Activated naive CD4-positive, alpha-beta T cell treated with anti-CD3 and anti-CD28 coated beads, Interleukin-2, amount 50 U/mL, for 16 hours (primary cell): ENCODE data around the gene AGAP1.
"Not testable (repeated sequence)": the region's sequence is repeated elsewhere in the genome, so short reads cannot be mapped to it uniquely, and the experiment has no call there.

ENCODE experiments used
- DNase-seq: peaks from one replicate; pipeline ENCODE4 v3.0.0-alpha.2; 2020

The AGAP1 gene

DNA sequence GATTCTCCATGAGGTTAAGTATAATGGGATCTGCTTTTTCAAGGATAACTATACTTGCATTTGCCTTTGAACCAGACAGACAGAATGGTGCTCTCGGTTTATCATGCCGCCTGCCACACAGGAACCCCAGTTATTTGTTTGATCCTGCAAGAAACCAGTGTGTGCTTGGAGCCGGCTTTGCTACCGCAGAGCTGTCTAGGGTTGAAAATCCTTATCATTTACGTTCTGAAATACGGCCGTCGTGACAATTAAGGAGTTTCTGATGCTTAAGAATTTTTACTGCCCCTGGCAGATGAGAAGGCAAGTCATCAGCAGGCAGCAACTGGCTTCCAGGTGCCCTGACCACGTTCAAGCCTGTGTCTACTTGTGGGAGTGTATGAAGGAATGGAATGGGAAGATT lies 562.3 kb downstream of the AGAP1 start:
- no peak for DNase-seq

DNA sequence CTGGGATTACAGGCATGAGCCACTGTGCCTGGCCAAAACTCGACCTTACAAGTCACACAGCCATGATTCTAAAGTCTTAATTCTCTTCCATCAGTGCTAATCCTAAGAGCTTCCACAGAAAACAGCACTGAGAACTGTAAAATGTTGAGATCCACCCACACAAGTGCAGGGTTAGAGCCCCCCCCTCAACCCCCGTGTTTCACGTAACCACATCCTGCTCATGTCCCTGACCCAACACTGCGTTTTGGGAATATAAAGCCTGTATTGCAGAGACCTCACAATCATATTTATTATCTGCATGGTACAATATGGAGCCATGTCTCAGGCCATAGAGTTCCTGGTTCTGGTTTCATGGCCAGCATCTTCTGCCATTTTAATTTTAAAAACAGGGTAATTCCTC lies 563.5 kb downstream of the AGAP1 start:
- DNase-seq, result no peak

DNA sequence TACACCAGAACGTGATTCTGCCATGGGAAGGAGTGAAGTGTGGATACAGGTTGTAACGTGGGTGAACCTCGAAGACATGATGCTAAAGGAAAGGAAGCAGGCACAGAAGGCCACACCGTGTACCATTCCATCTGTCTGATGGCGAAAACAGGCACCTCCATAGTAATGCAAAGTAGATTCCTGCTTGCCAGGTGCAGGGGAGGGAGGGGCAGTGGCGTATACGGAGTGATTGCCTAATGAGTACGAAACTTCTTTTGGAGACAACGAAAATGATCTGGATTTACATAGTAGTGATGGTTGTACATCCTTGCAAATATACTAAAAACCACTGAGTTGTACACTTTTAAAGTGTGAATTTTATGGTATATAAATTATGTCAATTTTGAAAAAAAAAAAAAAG lies 567.7 kb downstream of the AGAP1 start:
- DNase-seq, result no peak

DNA sequence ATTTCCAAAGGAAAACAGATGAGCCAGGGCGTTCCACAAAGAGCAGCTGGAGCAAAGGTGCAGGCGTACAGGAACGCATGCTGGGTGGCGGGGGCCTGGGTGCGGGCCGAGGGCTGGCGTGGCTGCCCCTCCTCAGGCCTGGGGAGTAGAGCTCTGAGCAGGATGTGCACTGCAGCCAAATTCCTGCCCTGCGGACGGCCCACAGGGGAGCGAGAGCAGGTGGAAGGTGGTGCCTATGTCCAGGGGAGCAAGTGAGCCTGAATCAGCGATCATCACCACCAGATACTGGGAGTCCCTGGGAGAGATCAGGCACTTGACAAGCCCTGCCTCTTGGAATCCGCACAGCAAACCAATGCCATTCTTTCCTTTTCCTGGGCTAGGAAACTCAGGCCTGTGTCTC lies 568.1 kb downstream of the AGAP1 start:
- no peak for DNase-seq

DNA sequence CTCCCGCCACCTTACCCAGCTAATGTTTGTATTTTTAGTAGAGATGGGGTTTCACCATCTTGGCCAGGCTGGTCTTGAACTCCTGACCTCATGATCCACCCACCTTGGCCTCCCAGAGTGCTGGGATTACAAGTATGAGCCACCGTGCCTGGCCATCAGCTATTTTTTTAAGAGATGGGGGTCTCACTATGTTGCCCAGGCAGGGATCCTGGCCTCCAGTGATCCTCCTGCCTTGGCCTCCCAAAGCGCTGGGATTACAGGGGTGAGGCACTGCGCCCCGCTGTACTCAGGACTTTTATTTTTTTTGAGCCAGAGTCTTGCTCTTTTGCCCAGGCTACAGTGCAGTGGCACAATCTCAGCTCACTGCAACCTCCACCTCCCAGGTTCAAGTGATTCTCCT lies 569.0 kb downstream of the AGAP1 start:
- DNase-seq, result not testable (repeated sequence)

DNA sequence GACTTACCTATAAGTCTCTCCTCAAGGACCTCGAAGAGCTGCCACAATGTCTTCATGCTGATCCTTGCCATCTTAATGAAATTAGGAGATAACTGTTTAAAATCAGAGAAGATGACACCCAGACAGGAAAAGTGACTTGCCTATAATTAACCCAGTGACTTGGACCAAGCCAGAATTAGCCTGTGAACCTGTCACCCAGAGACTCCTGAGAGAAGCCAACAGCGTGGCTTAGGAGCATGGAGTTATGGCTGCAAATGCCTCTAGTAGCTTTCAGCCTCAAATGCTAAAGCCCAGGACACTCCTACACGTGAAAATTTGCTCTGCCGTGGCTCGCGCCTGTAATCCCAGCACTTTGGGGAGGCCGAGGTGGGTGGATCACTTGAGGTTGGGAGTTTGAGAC lies 570.2 kb downstream of the AGAP1 start:
- DNase-seq, result no peak

DNA sequence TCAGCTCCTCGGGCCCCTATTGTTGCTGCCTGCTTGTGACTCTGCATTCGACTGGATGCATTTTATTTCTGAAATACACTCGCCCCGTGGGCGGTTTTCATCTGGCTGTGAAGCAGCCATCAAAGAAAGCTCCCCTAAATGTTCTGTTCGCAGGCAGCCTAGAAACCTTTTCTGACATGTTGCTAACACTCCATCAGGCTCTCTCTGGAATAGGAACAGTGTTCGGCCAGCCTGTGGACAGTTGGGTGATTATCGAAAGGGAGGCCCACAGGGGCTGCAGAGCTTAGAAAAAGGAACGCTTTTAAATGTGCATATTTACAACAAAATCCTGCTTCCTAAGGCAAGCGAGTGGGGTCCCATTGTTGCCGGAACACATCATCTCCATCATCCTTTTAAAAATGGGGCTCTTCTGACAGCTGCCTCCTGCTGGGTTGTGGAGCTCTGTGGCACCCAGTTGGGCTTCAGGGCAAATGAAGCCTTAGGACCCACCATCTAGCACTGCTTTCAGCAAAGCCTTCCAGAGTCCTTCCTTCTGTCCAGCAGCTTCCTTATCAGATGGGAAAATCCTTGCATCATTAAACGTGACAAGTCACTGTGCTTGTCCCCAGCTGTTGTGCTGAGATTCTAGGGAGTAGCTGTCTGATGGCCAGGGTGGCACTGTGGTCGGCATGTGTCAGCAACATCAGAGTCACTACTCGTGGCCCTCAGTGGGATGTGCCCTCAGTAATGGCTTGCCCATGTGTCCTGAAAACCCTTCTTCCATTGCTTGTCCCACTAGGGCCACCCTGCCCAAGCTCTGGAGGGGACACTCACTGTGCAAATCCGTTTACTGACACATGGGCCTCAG lies 571.7 kb downstream of the AGAP1 start:
- DNase-seq, result no peak

DNA sequence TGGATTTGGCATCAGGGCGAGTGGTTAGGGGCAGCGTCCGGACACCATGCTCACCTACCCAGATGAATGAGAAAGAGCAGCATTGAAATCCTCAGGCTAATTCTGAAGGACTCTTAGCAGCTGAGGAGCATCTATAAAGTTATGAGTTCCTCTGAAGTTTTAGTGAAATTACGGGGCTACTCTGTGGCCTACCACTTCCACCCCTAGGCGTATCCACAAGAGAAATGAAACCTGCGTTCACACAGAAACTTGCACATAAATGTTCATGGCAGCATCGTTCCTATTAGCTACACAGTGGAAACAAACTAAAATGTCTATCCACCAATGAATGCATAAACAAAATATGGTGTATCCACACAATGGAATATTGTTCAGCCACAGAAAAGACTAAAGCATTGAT lies 576.4 kb downstream of the AGAP1 start:
- no peak for DNase-seq

DNA sequence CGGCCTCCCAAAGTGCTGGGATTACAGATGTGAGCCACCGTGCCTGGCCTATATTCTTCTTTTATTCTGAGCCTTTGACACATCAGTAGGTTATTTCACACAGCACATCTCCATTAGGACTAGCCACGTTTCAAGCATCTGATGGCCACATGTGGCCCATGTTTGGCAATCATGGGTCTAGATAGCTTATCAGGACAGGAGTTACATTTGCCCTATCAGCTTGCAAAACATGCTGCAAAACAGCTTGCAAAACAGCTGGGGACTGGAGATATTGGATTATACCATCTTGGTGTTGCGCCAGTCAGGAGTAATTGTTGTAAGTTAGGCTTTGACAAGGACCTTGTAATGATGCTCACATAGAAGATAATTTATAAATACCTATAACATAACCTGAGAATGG lies 579.4 kb downstream of the AGAP1 start:
- no peak for DNase-seq

DNA sequence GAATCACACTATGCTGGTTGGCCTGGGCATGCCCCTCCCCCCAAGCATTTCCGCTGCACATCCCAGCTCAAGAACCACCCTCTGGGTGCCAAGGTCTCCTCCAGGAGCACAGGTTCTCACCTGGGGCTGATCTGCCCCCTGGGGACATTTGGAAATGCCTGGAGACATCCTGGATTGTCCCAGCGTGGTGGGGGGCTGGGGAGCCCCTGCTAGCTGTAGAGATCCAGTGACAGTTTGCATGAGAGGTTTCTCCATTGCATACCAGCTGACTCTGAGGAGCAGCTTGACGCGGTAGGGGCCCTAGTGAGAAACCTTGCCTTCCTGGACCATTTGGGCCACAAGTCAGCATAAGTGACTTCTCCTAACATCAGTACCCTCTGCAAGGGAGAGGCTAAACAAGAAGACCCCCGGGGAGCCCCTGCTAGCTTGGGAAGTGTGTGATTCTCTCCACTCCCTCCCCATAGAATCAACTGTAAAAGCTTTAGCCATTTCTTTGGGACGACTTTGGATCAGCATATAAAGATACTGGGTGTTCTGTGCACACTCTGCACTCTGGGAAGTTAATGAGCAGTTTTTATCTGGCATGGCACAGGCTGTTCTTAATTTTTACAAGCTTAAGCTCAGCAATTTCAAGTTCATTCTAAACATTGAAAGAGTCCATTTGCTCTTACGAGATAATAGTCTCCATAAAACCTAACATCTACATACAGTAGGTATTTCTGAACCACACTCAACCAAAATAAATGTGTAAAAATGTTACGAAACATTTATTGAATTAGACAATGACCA lies 580.2 kb downstream of the AGAP1 start:
- no peak for DNase-seq

DNA sequence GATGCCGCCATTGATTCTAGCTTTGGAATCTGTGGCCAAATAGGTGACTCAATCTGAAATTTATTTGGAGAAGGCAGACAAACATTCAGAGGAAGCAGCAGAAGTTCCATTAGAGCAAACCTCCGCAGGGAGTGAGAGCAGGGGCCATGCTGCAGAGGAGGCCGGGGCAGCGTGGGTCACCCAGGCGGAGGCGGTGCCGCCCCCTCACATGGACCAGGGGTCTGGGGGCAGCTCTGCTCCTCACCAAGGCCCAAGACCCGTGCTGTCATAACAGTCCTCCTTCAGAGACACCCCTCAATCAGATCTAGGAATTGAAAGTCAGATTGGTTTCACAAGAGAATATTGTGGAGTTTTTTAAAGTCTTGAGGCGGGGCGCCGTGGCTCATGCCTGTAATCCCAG lies 582.0 kb downstream of the AGAP1 start:
- no peak for DNase-seq

DNA sequence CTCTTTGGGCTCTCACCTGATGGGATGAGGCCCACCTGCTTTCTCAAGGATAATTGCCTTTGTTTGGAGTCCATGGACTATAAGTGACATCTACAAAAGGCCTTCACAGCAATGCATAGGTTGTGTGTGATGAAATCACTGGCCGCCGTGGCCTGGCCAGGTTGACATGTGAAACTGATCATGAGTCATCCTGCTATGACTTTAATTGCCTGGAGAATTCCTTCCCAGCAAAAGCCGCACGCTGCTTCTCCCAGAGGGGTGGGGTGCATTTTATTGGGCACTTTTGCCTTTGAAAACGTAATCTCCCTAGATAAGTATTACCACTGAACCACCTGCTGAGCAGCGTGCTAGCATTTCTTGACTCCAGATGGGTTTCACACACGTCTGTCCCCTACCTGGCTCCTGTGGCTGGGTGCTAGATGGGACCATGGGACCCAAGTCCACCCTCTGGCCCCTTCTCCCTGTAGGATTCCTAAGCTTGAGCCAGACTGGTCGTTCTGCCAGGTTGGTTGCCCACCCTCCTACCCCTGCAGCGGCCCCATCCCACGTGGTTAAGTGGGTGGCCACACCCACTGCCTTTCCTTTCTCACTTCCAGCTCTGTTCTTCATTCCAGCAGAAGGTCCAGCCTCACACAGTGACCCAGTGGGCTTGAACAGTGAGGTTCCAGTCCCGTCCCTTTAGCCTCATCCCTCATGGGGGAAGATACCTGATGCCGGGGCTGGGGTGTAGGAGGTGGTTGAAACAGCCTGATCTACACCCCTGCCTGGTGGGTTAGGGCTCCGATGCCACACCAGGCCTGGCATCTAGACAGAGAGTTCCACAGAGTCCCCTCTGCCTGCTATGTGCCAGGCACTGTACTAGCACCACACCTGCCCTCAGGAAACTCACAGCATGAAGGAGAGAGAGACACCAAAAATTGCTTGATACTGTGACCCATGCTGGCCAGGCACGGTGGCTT lies 584.7 kb downstream of the AGAP1 start:
- no peak for DNase-seq

DNA sequence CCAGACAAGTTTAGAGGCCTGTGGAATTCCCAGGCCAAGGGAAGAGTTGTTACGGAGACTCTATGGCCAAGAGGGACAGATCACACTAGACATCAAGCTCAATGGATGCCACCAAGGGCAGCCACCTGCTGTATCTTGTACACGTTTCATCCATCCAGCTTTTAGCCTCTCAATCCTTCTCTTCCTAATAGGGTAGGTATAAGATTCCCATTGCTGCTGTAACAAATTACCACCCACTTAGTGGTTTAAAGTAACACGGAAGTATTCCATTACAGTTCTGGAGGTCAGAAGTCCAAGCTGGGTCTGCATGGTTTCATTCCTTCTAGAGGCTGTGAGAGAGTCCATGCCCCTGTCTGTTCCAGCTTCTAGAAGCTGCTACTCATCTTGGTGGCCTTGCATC lies 586.6 kb downstream of the AGAP1 start:
- DNase-seq, result no peak

DNA sequence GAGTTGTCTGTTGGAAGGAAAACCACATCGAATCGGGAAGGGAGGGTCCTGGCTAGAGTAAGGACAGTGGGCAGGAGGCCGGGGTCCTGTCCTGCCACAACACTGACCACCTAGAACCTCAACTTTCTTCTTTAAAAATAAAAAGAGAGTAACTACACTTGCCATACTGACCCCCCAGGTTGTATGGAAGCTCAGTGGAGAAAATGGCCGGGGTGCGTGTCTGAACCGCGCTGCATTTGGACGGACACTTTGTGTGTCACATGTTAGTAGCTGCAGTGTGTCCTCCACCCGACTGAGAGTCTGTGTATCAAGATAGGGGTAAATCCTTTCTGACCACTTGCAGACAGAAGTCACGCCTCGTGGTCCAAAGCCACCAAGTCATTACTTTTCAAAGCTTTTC lies 587.3 kb downstream of the AGAP1 start:
- no peak for DNase-seq

DNA sequence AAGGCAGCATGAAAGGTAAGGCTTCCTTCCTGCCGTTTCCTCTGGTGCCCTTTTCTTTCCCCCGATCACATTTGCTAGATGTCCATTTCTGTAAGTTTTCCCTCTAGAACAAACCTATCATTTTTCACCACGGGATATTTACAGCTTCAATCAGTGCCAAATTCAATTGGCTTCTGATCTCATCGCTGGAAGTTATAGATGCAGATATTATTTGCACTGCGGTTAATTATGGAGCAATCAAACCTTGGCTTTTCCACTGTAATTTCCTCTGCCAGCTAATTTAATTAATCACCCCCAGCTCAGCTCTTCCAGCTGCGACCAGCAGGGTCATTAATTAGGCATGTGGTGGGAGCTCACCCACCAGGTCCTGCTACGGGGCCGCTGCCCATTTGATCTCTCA lies 588.2 kb downstream of the AGAP1 start:
- DNase-seq, result no peak

DNA sequence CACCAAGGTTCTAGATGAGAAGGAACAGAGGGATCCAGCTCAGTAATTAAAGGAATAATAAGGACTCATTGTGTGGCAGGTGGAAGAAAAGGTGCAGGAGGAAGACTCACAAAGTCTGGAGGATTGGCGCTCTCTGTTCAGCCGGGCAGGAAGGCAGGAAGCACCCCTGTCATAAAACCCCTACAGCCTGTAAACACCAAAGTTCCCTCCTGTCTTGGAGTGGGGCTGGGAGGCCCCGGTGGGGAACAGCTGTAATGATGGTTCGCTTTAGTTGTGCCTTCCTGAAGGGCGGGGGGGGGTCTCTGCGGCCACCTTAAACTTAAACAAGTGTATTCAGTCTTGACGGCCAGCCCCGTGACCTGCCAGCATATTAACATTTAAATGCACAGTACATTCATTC lies 590.1 kb downstream of the AGAP1 start:
- DNase-seq, result no peak

DNA sequence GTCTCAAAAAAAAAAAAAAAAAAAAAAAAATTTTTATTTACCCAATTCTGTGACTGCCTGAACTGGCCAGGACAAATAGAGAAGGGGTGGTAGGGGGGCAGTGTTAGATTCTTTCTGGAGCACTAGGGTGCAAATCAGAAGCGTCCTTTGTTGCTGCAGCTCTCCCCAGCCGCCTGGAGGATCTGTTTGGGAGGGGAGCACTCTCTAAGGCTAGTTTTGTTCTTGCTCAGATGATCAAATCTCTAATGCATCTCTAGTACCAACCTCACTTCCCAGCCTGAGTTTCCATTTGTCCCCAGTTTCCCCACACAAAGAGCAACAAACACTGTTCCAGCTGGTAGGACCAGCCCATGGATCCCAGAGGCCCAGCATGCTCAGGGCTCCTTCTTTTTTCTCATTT lies 591.4 kb downstream of the AGAP1 start:
- DNase-seq, result no peak

DNA sequence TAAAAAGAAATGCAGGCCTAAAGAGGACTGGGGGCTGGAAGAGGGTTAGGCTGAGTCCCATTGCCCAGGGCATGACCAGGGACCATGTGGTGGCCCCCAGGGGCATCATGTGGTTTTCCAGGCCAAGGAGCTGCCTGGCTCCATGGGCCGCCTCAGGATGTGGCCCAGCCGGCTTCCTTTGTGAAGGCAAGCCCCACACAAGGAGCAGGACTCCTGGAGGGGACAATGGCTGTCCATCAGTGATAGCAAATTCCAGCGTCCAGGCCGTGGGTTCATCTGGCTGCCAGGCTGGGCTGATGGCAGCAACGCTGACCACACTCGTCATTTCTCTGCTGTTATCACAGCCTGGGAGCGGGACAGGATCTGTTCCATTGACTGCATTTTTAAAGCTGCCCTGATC lies 591.8 kb downstream of the AGAP1 start:
- DNase-seq, result no peak

DNA sequence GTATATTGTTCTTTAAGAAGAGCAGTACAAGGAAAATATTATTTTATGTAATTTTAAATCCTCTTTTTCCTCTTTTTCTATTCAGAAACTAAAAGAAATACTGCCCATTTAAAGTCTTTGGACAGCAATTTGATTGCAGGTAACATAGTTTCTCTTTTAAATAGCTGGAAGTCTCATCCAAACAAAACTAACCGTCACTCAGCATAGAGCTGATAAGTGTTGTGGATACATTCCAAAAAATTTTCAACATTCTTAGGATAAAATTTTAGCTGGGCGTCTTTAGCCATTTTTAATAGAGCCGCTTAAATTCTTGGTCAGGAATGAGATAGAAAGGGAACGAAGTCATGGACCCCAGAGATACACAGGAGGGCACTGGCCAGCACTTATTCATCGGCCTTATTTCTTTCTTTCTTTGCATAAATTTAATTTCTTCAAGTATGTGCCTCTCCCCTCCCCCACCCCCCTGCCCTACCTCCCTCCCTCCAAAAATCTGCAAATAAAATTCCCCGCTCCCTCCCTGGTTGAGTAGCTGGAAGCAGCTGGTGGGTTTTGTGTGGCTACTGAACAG lies 592.6 kb downstream of the AGAP1 start:
- no peak for DNase-seq

DNA sequence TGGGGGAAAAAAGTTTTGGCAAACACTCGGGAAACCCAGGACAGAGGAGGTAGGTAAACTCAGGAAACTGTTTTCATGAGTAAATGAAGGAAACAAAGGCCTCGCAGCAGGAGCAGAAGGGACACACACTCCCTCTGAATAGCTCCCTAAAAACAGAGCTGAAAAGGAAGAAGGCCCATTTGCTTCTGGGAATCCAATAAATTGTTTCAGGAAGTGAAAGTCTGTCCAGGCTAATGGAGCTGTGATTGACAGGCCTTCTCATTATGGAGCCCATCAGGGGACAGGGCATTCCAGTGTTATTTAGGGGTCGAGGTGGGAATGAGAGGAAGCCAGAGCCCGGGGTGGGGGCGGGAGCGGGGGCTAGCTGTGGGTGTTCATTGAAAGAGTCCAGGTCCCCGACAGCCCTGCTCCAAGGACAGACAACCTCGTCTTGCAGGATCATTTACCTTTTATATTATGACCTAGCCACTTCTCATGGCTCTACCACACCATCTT lies 593.2 kb downstream of the AGAP1 start:
- no peak for DNase-seq

DNA sequence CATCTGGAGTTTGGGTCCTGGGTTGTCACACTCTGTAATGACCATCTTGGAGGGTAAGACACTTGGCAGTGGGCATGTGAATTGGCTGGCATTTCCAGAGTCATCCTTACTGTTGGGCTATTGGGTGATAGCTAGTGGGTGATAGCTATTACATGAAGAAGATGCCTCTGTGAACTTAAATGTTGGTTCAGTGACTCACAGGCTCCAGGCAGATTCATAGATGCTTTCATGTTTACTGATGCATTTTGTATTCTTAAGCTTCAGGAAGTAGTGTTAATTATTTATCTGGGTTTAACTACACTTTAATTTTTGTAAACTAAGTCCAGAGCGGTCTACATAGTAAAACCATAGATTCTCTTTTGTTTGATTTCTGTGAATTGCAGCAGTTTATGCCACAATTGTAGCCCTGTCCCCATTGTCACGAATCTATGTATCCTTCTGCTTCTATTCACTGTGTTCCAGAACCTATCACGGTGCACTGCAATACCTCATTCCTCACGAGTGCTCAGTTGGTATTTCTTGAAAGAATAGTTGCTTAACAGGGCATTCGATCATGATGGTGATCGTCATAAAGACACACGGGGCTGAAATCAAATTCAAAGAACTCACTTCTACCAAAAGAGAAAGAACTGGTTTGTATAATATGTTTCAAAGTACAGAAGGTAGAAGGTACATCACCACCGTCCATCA lies 594.7 kb downstream of the AGAP1 start:
- DNase-seq, result no peak
